ENCODE results near the gene PRTFDC1.

PRTFDC1 gene

DNA sequence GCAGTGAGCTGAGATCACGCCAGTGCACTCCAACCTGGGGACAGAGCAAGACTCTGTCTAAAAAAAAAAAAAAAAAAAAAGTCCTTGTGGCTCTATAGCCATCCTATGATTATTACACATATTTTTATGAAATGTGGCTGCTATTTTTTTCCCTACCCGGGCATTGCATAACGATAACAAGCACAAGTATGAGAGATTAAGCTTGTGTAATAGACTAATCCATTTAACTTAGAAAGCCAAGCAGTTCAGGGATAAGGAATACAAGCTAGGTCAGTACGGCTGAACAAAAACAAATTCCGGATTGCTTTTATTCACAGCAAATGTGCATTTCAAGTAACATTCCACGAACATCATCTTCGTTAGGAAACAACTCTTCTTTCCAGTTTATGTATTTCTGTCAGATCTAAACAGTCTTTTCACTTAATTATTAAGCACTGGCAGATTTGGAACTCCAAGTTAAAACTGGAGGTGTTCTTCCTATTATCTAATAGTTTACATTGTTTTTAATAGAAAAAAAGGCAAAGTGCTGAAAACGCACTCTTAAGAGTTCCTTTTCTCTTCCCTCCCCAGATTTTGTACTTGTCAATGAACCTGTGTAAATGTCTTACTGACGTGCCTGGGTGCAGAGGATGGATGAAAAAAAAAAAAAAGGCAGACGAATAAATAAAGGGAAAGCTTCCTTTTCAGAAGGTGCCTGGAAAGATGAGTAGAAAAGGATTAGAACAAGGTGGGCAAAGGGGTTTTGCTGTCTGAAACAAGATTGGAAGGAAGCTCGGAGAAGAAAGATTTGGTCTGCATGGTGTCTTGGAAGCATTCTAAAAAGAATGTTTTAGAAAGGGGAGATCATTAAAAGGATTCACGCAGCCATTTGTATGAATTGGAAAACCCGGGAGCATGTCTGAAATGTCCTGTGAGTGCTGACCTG is 81.1 kb downstream of the PRTFDC1 start:
- TF ChIP-seq ZNF274 (IDR thresholded peaks at IDR 0.05; ENCODE audit: low read depth, low read length) = no peak
- no peak overlapping the region for H3K4me3 ChIP-seq (ENCODE audit: low read length)

DNA sequence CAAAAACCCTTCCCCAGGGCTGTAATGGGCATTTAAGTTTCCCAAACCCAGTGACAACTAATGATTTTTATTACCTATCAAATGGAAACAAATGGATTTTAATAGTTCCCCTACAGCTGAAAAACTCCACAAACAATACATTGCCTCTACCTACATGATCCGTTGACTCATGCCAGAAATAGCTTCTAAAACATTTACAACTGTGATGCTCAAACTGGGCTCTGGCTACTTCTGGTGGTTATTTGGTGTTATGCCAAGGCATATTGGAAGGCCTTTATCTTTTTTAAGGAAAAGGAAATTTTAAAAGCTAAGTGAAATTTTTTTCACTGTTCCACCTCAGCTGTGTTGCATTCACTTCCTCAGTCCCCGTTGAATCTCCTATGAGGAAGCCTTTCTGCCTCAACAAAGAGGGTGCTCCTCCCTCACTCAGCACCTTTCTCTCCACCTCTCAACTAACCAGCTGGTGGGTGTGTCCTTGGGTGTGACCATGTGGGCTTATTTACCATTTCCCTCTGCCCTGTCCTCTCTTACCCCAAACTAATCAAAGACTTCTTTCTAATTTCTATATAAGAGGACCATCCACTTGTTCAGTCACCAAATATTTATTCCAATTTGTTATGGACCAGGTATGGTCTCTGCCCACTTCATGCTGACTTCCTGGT is 82.9 kb downstream of the PRTFDC1 start:
- H3K4me3 ChIP-seq (ENCODE audit: low read length) = no peak overlapping the region
- TF ChIP-seq ZNF274 (IDR thresholded peaks at IDR 0.05; ENCODE audit: low read depth, low read length) = no peak

DNA sequence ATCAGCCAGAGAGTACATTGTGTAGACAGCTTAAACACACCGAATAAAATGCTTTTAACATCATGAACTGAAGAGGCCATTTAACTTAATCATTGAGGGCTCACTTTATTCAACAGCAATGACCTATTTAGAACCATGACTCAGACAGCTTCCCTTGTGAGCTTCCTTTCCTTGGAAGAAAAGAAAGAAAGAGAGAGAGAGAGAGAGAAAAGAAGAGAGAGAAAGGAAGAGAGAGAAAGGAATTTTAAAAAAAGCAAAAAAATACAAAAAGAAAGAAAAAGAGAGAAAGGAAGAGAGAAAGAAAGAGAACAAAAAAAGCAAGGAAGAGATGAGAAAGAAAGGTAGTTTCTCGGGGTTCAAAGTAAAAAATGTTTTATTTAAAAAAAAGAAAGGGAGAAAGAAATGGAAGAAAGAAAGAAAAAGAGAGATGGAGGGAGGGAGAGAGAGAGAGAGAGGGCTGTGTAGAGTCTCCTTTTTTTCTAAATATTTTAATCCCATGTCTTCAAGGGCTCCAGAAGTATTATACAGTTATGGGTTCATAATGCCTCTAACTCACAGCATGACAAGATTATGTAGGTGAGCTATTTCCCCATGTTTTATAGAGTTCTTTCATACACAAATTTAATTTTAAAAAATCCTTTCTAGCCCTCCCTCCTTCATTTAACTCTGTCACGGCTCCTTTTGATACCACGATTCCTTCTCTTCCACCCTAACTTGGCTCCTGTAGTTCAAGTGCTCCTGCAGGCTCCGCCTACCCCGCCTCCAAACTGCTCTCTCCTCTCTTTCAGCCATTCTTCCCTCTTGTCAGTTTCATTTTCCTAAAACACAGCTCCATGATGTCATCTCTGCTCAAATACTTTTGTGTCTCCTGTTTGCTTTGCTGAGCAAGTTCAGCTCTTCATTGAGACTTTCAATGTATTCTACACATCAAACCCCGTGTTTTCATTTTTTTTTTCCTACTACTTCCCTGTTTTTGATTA is 85.5 kb downstream of the PRTFDC1 start:
- no peak for TF ChIP-seq ZNF274 (IDR thresholded peaks at IDR 0.05; ENCODE audit: low read depth, low read length)
- no peak overlapping the region for H3K4me3 ChIP-seq (ENCODE audit: low read length)

DNA sequence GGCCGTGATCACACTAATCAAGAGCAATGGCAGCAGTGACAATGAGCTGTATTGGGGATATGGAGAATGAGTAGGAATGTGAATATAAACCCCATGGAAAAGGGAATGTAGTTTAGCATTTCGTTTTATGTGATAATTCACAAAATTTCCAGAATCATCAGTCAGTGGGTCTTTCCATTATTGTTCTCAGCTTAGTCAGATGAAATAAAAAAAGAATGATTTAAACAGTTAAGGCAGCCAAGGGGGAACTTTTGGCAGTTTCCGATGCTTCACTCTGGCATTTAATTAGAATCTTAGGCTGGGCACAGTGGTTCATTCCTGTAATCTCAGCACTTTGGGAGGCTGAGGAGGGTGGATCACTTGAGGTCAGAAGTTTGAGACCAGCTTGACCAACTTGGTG is 86.6 kb downstream of the PRTFDC1 start:
- no peak for TF ChIP-seq ZNF274 (IDR thresholded peaks at IDR 0.05; ENCODE audit: low read depth, low read length)
- H3K4me3 ChIP-seq (ENCODE audit: low read length) = no peak overlapping the region

DNA sequence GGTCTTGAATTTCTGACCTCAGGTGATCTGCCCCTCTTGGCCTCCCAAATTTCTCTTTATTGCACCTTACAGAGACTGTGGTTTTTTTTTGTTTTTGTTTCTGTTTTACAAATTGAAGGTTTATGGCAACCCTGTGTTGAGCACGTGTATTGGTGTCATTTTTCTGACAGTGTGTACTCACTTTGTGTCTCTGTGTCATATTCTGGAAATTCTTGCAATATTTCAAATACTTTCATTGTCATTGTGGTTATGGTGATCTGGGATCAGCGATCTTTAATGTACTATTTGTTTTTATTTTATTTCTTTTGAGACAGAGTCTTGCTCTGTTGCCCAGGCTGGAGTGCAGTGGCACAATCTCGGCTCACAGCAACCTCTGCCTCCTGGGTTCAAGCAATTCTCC is 89.8 kb downstream of the PRTFDC1 start:
- TF ChIP-seq ZNF274 (IDR thresholded peaks at IDR 0.05; ENCODE audit: low read depth, low read length) = no peak
- no peak overlapping the region for H3K4me3 ChIP-seq (ENCODE audit: low read length)

DNA sequence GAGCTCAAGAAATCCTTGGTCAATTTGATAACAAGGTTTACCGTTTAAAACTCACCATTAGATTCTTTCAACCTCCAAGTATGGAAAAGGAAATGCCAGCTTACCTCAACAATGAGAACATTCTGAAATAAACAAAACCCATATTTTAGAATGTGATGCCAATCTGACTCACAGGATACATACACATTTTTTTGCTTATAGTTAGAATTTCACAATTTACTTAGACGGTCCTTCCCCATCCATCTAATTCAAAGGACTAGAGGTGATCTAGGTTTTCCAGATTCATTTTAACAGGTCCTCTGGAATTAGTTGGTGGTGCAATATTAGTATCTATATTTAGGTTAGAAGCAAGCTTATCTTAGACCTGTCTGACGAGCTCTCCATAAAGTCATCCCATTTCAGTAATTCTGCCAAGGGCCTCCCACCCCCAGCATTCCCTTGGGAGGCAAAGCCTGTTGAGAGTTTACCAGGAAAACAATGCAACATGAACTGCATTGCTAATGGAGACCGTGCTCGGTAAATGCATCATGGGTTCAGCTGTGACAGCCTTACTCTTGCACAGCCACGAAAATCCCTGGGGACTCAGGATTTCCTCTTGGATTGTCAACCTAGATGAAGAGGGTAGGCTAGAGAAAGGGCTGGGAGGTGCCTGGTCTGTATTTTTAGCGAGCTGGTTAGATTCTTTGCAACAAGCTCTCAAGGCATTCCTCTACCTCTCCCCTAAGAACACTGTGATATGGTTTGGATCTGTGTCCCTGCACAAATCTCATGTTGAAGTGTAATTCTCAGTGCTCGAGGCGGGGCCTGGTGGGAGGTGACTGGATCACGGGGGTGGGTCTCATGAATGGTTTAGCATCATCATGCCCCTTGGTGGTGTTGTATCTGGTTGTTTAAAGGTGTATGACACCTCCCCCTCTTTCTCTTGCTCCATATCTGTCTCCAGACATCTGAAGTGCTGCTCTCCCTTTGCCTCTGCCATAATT is 93.8 kb downstream of the PRTFDC1 start:
- no peak overlapping the region for H3K4me3 ChIP-seq (ENCODE audit: low read length)
- no peak for TF ChIP-seq ZNF274 (IDR thresholded peaks at IDR 0.05; ENCODE audit: low read depth, low read length)

DNA sequence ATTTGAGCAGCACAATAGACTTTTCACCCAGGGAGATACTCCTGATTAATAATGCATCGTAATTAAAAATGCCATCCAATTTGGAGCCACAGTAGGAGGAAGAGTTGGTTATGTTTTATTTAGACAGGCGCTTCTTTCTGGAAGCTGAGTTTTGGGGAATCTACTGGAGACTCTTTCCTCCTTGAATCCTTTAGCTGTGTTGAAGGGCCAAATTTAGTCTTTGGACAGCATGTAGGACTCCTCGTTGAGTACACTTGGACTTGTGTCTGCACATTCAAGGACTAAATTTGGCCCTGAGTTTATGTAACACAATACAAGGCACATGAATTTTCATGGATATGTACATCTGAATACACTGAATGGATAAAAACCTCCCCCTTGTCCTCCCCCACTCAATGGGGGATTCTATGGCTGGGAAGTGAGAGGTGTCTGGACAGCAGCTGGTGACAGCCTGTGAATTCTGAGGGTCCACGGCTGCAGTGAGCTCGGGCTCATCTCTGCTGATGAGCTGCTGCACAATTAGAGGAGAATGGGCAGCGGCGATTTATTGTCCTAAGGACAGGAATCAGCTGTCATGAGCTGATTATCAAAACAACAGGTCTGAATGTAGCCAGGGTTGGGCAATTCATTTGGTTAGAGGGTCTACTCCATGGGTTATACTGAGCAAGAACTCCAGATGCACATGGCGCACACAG is 95.2 kb downstream of the PRTFDC1 start:
- no peak for TF ChIP-seq ZNF274 (IDR thresholded peaks at IDR 0.05; ENCODE audit: low read depth, low read length)
- H3K4me3 ChIP-seq (ENCODE audit: low read length) = no peak overlapping the region

DNA sequence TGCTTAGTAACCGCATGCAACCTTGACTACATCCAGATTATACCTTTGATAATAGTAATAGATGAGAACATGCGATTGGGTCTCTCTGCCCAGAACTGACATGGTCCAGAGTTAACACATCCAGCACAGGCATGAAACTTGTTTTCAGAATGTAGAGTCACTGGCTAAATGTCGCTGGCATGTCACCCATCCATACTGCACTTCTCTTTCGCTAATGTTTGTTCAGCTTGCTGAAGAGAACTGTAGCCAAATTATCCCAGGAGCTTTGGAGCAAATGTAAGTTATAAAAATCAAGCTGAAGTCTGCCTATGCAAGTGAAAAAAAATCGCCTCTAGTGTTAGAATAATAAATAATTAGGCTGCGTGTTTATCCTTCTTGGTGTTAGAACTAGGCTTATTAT is 98.2 kb downstream of the PRTFDC1 start:
- H3K4me3 ChIP-seq (ENCODE audit: low read length) = no peak overlapping the region
- TF ChIP-seq ZNF274 (IDR thresholded peaks at IDR 0.05; ENCODE audit: low read depth, low read length) = no peak

DNA sequence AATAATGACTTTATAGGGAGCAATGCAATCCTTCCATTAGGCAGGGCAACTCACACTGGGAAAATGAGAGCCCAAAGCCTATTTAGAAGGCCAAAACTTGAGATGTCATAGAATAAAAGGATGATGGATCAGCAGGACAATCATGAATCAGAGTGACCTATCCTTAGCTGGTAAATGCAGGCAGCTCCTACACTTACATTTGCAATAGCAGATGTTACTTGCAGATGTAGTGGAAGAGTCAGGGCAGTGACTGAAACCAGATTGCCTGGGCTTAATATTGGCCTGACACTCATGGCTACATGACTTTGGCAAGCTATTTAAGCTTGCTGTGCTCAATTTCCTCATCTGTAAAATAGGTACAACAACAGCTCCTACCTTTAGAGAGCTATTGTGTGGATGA is 98.7 kb downstream of the PRTFDC1 start:
- TF ChIP-seq ZNF274 (IDR thresholded peaks at IDR 0.05; ENCODE audit: low read depth, low read length) = no peak
- no peak overlapping the region for H3K4me3 ChIP-seq (ENCODE audit: low read length)

DNA sequence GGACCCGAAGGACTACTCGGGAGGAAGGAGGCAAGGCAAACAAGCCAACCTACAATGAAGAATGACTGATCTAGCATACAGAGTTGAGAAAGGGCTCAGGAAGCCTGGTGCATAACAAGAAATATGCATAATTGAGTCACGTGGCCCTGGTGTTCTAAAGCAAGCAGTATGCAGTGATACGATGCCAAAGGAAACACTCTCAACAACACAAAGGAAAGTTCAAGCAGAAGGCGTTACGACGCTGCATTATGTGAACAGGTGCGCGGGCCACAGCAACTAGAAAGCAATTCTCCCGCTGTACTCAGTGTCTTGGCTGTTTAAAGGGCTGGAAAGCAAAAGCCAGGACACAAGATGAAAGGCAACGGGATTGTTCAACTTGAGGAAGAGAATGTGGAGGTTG is 100.8 kb downstream of the PRTFDC1 start:
- no peak overlapping the region for H3K4me3 ChIP-seq (ENCODE audit: low read length)
- no peak for TF ChIP-seq ZNF274 (IDR thresholded peaks at IDR 0.05; ENCODE audit: low read depth, low read length)

DNA sequence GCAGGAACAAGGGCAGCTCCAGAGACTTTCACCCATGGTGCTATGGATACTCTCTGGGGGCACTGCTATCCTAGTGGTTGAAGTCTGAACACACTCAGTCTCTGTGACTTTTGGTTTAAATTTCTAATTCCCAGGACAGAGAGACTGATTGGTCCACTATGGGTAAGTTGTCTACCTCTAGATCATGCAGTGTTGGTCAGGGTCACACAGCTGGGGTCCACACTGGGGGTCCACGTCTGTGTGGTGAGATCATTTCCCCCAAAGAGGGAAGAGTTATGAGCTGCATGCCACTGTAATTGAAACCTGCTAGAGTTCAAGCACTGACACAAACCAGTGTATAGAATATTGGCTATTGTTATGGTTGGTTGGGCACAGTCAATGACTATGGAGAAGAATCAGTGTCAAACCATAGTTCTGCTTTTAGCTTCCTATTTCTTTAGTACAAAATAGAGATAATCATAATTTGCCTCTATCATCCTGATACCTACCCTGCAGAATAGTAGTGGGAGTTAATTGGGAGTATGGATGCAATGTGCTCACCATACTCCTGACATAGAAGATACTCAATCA is 101.6 kb downstream of the PRTFDC1 start:
- H3K4me3 ChIP-seq (ENCODE audit: low read length) = no peak overlapping the region
- no peak for TF ChIP-seq ZNF274 (IDR thresholded peaks at IDR 0.05; ENCODE audit: low read depth, low read length)

Data from GM08714 (cell line).